Limb (tissue), 2 donors: Measurements from ENCODE around the gene WHRN.

Experiments
- DNase-seq, 2 donors: peaks; one replicate each; pipeline ENCODE4 v3.0.0-alpha.2; 2016; ENCODE audit errors: extremely low spot score in 2 of 2

WHRN gene

DNA sequence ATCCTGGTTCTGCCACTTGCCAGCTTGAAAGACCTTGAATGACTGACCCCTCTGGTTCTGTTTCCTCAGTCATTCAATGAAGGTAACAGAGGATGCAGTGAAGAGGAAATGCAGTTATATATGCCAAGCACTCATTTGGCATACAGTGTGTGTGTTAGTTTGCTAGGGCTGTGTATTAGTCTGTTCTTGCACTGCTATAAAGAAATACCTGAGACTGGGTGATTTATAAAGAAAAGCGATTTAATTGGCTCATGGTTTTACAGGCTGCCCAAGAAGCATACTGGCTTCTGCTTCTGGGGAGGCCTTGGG lies 8.6 kb upstream of the WHRN start:
- DNase-seq, result no peak

DNA sequence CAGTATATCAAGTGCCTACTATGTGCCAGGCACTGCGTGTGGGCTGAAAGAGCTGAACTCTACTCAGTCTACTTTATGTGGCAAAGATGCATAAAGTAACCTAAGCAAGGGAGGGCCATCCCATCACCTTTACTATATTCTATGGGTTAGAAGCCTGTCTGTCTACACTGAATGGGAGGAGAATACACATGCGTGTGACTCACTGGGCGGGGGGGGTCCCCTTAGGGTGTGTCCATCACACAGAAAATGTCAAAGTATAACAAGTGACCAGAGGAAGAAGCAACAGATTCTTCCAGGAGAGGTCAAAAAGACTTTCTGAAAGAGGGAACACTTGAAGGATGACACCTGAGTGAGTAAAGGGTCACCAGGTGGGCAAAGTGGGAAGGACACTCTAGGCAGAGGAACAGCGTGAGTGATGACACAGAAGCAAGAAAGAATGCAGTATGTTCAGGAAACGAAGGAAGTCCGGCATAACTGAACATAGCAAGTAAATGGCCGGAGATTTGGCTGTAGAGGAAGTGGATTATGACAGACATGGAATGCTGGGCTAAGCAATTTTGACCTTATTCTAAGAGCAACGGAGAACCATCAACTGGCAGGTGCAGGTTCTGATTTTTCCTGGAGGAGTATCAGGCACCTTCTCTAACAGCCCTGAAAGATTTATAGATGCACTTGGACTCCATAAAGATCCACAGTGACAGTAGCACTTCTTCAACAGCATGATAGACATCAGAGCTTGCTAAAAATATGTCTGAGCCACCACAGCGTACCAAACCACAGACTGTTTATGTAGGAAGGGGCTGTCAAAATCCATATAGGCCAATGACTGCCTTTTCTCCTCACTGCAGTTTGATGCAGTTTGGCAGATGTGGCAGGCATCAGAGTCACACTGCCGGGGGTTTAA lies 8.0 kb upstream of the WHRN start:
- DNase-seq, result no peak

DNA sequence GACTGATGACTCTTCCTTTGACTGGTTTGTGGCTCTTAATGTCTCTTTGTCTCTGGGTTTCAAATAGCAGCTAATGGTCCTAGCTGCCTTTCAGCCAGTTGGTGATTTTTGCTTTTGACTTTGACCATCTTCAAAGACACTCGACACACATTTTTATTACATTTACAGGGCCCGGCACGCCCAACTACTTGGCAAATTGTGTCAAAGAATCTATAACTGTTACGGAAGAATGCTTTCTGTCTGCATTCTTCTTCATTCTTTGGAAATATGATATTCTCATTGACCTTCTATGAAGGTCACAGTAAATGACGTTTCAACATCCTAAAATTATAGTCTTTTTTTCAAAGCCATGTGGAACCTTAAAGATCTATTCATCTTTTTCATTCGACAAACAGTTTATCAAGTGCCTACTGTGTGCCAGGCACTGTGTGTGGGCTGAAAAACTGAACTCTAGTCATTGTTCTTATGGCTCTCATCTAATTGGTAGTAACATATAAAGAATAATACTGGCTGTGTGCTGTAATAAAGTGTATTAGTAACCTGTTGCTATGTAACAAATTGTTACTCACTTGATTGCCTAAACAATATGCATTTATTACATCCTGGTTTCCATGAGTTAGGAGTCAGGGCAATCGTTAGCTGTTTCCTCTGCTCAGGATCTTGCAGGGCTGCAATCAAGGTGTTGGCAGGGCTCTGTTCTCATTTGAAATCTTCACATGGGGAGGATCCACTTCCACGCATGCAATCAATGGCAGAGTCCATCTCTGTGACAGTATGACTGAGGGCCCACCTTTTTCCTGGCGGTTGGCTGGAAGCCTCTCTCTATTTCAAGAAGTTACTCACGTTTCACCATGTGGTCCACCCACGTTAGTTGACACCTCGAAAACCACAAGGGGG lies 7.0 kb upstream of the WHRN start:
- no peak for DNase-seq

DNA sequence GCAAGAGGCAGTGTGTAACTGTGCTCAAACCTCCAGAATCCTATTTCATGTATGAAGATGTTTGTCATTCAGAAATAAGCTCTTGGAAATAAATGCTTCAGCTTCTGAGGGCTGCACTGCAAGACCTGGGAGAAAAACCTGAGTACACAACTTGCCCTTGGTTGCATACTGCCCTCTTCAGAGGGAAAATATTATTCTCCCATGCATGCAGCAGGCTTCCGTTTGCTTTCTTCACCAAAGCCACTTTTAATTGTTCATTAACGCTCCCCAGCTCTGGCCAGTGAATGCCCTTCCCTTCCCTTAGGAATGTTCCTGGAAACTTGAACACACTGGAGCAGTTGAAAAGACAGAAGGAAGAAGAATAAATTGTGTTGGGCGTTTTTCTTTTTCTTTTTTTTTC lies 2.5 kb upstream of the WHRN start:
- DNase-seq, result no peak

DNA sequence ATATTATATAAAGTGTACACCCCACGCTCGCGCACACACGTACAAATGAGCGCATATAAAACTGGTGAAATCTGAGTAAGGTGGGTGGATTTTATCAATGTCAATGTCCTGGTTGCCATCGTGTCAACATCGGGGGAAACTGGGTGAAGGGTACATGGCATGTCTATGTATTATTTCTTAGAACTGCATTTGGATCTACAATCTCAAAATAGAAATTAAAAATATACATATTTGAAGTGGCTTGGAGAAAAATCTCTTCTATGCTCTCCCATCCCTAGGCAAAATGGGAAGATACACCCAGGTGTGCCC lies 763 bp upstream of the WHRN start:
- no peak for DNase-seq

DNA sequence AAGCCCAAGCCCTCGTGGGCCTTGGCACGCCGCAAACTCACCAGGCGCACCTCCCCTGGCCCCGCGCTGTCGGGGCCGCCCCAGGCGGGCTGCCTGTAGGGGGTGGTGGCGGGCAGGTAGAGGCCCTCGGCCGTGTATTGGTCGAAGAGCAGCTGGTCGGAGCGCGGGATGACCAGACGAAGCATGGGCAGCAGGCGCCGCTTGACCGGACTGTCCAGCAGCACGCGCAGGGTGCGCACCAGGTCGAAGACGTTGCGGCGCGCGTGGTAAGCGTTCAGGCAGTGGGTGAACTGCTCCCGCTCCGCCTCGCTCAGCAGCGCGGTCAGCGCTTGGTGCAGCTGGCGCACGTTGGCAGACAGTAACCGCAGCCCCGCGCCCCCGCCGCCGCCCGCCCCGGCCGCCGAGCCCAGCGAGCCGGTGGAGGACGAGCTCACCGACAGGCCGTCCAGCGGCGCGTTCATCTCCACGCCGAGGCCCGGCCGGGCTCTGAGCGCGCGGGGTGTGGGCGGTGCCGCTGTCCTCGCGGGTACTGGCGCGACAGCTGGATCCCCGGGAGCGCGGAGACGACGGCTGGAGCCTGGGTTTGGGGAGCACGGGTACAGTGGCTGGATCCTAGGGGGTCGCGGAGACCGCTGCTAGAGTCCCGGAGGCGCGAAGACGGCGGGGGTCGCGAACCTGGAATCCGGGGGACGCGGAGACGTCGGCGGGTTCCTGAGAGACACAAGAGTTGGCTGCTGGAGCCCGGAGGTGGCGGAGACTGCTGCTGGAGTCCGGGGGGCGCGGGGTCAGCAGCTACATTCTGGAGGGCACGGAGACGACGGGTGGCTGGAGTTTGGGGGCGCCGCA lies 709 bp downstream of the WHRN start:
- peak in 1 of 2 donors; percentile 79 for DNase-seq

DNA sequence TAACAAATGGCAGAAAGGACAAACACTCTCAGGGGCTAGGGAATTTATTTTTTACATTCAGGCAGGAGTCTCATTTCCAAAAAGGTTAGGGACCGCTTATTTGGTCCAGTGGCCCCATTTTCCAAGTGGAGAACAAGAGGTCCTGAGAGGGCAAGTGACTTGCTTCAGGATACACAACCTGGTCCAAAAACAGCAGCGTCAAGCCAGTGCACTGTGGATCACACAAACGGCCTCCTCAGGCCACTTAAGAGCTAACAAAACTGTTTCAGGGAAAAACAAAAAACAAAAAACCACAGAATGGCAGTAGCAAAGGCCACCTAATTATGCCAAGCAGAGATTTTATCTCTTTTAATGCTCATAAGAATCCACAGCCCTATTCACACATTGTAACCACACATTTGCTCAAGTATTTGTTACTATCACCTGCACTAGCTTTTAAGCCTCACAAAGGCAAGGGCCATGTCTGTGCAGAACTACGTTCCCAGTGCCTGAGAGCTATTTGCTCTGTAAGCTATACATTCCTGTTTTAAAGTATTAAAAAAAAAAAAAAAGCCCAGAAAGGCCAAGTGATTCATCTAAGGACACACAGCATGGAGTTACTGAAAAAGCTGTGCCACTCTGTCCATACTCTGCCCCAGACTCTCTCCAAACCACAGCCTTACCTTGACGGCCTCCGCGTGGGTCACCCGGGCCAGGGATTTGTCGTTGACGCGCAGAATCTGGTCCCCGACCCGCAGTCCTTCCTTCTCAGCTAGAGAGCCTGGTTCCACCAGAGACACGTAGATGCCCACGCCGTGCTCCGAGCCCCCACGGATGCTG lies 1.5 kb downstream of the WHRN start:
- no peak for DNase-seq

DNA sequence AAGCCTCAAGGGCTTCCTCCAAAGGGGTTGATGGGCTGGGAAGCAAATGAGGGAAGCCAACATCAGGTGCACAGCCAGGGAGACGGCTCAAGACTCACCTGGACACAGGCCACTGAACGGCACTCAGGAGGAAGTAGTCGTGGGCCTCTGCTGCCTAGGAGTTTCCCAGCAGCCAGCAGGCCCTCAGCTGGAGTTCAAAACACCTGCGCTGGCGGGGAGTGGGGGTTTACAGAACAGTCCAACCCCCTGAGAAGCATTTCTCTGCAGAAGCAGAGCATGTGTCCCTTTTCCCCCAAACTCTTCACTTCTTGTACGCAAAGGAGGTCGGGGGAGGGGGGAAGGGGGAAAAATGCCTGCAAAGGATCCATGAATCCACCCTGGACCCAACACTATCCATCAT lies 2.3 kb downstream of the WHRN start:
- DNase-seq, result no peak

DNA sequence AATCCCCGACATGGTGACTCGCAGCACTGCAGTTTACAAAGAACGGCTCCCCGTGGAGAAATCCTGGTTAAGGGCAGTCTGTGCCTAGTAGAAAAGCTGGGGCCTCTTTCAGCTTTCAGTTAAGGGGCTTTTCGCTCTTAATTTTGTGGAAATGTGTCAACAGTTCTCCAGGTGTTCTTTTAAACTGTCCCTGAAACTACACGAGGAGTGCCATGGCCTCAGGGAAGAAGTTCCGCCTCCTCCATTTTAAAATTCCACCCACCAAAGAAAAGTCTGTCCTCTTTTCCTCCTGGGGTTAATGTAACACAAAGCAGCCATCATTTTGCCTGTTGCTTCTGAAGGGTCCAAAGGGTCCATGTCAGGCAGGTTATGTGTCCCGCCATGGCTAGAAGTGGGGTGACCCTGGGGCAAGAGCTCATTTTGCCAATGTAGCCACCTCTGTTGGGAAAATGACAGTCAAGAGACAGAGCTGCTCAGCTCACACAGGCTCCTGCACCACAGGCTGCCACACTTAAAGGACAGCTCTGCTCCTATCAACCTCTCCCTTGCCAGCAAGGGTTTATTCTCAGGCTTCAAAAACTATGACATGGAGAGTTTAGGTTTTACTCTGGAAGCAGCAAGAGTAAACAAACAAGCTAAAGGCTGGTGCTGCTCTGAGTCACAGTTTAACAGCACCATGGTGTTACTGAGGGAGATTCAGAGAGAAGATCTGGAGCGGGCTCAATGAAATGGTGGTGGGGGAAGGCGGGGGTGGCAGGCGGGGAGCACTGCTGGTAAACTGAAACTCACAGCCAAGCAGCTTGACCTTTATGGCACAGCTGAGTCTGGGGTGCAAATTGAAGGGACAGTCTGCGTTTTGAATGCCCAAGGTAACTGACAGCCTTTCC lies 3.2 kb downstream of the WHRN start:
- no peak for DNase-seq

DNA sequence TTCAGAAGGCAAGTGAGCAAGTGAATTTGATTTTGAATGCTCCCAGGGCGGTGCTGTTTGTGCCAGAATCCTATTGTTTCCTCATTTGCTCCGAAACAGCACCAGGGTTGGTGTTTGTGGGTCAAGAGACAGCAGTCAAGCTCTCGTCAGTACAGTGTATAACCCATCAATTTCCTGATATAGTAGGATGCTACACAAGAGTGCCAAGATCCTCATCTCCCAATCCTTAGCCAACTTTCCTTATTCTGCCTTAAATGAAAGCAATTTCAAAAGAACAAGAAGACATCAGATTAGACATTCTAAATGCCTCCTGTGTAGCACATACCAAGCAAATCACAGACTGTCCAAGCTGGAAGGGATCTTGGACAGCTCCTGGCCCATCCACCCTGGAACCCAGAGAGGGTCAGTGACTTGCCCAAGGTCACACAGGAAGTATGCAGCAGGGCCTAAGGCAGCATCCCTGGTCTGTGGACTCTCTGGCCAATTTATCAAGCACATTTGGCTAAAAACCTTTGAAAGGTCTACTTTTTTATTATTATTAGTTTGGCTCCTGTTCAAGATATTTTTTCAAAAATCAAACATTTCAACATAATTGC lies 4.5 kb downstream of the WHRN start:
- no peak for DNase-seq

DNA sequence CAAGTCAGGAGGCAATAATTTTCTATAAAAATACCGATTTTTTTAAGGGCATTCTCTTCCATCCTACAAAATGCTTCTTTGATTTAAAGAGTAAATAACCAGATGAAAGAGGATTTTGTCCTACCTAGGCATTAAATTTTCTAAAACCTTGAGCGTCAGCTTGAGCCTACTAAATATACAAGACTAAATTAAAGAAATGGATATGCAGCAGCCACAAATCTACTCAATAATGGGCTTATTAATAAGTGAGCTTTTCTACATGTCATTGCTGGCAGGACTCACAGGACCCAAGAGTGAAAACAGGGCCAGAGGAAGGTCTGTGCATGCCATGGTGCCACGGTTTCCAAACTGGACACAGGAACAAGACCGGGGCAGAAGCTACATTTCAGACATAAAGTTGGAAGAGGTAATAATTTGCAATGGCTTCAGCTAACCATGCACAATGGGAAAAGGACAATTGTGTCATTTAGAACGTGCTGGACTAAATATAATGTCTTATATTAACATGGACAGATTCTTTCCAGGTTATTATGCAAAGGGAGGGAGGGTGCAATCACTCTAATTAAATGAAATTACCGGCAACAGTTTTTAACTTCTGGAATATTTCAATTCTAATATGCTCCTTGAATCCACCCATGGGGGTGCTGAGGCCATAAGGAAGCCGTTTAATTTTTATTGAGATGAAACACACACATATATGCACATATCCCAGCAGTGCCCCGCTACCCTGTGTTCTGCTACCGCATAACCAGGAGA lies 5.2 kb downstream of the WHRN start:
- DNase-seq, result no peak

DNA sequence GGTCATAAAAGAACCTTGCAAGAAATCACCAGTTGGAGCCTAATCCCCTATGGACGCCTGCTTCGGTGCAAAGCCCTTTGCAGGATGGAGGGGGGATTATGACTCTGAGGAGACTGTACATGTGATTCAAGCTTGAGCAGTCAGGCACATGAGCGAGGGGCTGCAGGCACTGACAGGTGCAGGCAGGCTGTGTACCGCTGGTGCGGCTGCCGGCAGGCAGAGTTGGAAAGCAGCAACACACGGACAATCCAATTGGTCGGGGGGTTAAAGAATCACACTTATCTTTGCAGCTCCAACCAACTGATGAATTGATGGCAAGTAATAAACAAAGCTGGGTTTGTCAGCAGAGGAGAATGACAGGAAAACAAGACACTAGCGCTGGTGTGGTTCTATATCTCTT lies 5.7 kb downstream of the WHRN start:
- DNase-seq, result peak; percentile 30 to 57

DNA sequence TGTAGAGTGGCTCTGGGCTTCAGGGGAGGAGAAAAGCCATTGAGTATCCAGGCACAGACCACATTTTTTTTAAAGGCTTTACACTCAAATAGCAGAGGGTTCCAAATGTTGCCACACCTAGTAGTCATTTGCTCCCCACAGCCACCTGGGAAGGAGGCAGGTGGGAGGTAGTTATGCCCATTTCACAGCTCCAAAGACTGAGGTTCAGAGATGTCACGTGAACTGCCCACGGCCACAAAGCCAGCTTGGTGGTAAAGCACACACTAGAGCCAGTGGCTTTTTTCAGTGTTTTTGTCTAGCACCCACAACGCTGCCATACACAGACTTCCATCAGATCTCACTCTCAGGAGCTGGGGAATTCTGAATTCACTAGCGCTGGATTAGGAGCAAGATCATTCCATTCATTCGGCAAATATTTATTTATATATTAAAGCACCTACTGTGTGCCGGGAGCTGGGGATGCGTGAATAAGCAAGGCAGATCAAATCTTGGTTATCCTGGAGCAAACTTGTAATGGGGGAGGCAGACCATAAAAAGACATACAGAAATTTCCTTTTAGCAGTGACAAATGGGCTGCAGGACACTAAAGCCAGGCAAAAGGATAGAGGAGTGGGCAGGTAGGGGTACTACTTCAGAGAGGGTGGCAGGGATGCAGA lies 7.4 kb downstream of the WHRN start:
- no peak for DNase-seq

DNA sequence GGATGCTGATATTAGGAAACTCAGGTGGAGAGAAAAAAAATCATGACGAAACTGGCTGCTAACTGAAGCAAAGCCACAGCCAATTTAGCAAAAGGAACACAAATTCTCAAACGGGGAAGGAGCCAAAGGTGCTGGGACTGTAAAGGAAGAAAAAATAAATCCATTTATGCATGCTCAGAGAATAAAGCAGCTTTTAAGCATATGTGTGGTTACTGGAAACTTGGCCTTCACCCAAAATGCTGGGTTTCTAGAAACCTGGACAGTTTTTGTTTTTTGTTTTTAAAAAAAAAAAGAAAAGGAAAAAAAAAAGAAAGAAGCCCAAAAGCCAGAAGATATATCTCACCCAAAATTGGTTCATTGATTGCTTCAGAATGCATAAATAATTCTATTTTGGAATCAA lies 8.0 kb downstream of the WHRN start:
- peak in 1 of 2 donors; percentile 29 for DNase-seq

DNA sequence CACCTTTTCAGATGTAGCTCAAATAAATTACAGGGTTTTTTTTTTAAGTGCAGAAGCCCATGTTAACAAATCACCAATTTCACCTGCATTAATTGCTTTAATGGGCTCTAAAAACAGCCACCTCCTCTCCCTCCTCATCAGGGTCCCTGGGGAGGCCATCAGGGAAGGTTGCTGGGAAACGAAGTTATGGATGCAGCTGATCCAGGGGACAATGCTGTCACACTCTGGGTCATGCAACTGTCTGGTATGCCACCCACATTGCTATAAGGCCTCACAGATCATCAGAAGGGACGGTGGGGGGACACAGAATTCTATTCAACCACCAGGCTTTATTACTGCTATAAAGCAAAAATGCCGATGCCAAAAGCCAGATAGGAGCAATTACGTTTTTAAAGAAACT lies 9.3 kb downstream of the WHRN start:
- DNase-seq, result no peak

DNA sequence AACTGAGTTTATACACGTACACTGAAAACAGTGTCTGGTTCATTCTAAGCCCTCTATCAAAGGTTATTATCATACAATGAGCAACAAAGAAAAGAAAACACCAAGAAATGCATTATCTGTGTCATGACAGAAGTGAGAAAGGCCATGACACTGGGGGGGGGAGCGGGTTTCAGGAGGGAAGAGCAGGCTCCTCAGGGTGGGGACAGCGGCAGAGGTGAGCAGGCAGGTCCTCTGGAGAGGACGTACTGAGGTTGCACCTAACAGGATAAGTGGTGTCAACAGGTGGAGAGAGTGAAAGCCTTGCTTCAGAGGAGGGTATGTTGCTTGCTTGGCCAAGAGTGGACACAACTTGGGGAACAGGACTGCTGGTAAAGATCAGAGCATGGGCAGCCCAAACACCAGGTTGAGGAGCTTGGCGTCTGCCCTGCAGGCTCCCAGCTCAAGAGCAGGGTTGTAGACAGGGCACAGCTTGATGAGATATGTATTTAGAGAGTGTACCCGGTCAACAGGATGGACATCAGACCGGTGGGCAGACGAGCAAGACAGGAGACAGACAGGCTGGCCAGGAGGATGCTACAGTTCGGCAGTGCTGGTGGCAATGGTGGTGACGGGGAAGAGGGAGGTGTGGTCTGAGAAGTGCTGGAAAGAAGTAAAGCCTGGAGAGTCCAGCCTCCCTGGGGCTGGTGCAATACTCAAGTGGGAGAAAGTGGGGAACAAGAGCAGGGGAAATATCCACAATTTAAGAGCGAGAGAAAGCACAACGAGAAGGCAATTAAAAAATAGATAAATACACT lies 10.3 kb downstream of the WHRN start:
- DNase-seq, result no peak

DNA sequence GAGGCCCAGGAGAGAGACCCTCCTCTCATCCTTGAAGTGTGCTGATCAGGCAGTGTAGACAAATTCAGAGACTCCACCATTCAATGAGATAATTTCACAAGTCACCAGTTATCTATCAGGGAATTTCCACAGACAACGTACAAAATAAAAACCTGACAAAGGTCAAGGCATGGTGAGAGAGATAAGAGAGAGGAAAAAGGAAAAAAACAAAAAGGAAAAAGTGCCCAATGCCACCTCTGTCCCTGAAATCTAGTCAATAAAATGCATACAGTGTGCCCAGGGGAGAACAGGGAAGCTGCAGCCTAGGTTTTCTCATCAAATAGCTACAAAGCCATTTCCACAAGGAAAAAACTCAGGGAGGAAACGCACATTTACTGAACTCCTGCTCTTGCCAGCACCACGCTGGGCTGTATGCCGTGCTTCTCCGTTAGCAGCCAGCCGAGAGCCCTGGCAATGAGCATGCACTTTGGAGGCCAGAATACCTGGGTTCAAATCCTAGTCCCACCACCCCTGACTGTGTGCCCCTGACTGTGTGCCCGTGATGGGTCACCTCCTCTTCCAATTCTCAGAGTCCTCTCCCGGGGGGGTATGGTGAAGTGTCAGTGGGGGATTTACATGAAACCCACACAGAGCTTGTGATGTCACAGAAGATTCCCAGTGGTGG lies 11.6 kb downstream of the WHRN start:
- DNase-seq, result no peak
